SK-N-SH treated with all-trans-retinoic acid at 6 μM for 48 hours (cell line): ENCODE results near the gene CCDC3.

Experiments used
- ARNTL ChIP-seq: fragments of 450-650 bp; formaldehyde crosslinking; IDR thresholded peaks from 2 replicates; pipeline ENCODE4 v1.5.0; 2020; ENCODE audit warnings: low read depth, mild to moderate bottlenecking, moderate library complexity, borderline replicate concordance
- CSRNP3 ChIP-seq: fragments of 250-450 bp; sonication (Bioruptor Pico); IDR thresholded peaks from 2 replicates; pipeline ENCODE4 v1.5.1; 2021; ENCODE audit warnings: mild to moderate bottlenecking, moderate library complexity
- ESRRG ChIP-seq: fragments of 250-450 bp; sonication (Bioruptor Pico); IDR thresholded peaks from 2 replicates; pipeline ENCODE4 v1.6.1; 2021; ENCODE audit warnings: mild to moderate bottlenecking
- GLIS3 ChIP-seq: fragments of 250-450 bp; sonication (Bioruptor Pico); IDR thresholded peaks from 2 replicates; pipeline ENCODE4 v1.5.0; 2020; ENCODE audit warnings: mild to moderate bottlenecking, moderate library complexity
- PATZ1 ChIP-seq: fragments of 250-450 bp; sonication (Bioruptor Pico); IDR thresholded peaks from 2 replicates; pipeline ENCODE4 v1.8.0; 2020; ENCODE audit warnings: mild to moderate bottlenecking, moderate library complexity, borderline replicate concordance
- PPARA ChIP-seq: fragments of 250-450 bp; sonication (Bioruptor Pico); IDR thresholded peaks from 2 replicates; pipeline ENCODE4 v1.5.0; 2020; ENCODE audit warnings: mild to moderate bottlenecking, borderline replicate concordance
- SNAI2 ChIP-seq: fragments of 250-450 bp; sonication (Bioruptor Pico); IDR thresholded peaks from 2 replicates; pipeline ENCODE4 v1.5.0; 2020; ENCODE audit warnings: mild to moderate bottlenecking, moderate library complexity
- ZC3H10 ChIP-seq: fragments of 250-450 bp; sonication (Bioruptor Pico); IDR thresholded peaks from 2 replicates; pipeline ENCODE4 v1.5.1; 2021; ENCODE audit warnings: mild to moderate bottlenecking, moderate library complexity
- ZFP3 ChIP-seq: fragments of 250-450 bp; sonication (Bioruptor Pico); IDR thresholded peaks from 2 replicates; pipeline ENCODE4 v1.5.0; 2020; ENCODE audit warnings: mild to moderate bottlenecking, moderate library complexity
- ZNF8 ChIP-seq: fragments of 450-650 bp; formaldehyde crosslinking; IDR thresholded peaks from 2 replicates; pipeline ENCODE4 v1.5.0; 2020; ENCODE audit warnings: mild to moderate bottlenecking, moderate library complexity
- TF ChIP-seq, protein P1 (sequence below): fragments of 250-450 bp; sonication (Bioruptor Pico); IDR thresholded peaks from 2 replicates; pipeline ENCODE4 v1.8.0; 2021; ENCODE audit warnings: low read depth, mild to moderate bottlenecking, moderate library complexity, borderline replicate concordance

- TF ChIP-seq ZC3H10 (CRISPR knock-in tag) (no peak), GLIS3 (CRISPR knock-in tag) (no peak), PATZ1 (CRISPR knock-in tag) (no peak), CSRNP3 (no peak), ZFP3 (no peak), ESRRG (CRISPR knock-in tag) (no peak), ARNTL (CRISPR knock-in tag) (no peak), PPARA (CRISPR knock-in tag) (no peak), ZNF8 (no peak), SNAI2 (CRISPR knock-in tag) (no peak)
- TF ChIP-seq, protein P1, sequence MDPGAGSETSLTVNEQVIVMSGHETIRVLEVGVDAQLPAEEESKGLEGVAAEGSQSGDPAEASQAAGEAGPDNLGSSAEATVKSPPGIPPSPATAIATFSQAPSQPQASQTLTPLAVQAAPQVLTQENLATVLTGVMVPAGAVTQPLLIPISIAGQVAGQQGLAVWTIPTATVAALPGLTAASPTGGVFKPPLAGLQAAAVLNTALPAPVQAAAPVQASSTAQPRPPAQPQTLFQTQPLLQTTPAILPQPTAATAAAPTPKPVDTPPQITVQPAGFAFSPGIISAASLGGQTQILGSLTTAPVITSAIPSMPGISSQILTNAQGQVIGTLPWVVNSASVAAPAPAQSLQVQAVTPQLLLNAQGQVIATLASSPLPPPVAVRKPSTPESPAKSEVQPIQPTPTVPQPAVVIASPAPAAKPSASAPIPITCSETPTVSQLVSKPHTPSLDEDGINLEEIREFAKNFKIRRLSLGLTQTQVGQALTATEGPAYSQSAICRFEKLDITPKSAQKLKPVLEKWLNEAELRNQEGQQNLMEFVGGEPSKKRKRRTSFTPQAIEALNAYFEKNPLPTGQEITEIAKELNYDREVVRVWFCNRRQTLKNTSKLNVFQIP (CRISPR knock-in tag): no peak
Measured at GRCh38 chr10:12906051-12906541, 95.4 kb downstream of the CCDC3 start.
